ENCODE measurements around the gene NPM1. TPM values are rescaled to one million over a fixed set of nuclear protein-coding genes. Genes with fewer than 3 reads are reported as not detected.
A peak's percentile ranks its signal among the peaks of the same experiment; 100 is the strongest.

Gene NPM1
- total RNA-seq, 1 experiment from 2014 or later = 3,530 TPM

DNA sequence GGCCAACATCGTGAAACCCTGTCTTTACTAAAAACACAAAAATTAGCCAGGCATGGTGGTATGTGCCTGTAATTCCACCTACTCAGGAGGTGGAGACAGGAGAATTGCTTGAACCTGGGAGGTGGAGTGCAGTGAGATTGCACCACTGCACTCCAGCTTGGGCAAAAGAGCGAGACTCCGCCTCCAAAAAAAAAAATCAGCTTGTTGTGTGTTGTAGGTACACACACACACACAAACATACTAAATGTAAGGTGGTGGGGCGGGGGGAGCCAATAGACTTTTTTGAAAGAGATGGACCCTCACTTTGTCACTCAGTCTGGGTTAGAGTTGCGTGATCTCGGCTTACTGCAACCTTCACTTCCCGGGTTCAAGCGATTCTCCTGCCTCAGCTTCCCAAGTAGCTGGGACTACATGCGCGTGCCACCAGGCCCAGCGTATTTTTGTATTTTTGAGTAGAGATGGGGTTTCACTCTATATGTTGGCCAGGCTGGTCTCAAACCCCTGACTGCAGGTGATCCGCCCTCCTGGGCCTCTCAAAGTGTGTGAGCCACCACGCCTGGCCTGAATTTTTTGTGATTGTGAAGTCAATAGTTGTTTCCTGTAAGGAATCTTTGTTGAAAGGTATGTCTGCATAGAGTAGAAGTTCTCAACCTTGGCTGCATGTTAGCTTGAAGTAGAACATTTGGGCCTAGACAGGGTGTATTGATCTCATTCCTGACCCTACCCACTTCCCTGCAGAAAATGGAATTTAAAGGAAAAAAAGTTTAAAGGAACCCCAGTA lies 13.7 kb downstream of the NPM1 start:
- H3K9me3 Mint-ChIP-seq = peaks cover 4% of the 10 kb centered on the region; the same call in 1 of the 2 replicates
- TF ChIP-seq, protein P1, sequence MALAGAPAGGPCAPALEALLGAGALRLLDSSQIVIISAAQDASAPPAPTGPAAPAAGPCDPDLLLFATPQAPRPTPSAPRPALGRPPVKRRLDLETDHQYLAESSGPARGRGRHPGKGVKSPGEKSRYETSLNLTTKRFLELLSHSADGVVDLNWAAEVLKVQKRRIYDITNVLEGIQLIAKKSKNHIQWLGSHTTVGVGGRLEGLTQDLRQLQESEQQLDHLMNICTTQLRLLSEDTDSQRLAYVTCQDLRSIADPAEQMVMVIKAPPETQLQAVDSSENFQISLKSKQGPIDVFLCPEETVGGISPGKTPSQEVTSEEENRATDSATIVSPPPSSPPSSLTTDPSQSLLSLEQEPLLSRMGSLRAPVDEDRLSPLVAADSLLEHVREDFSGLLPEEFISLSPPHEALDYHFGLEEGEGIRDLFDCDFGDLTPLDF (CRISPR knock-in tag; IDR thresholded peaks at IDR 0.05) = no peak
- TF ChIP-seq SMAD4 (CRISPR knock-in tag; IDR thresholded peaks at IDR 0.05) (no peak), JUN (CRISPR knock-in tag; IDR thresholded peaks at IDR 0.05) (no peak), NR3C1 (CRISPR knock-in tag; conservative IDR thresholded peaks at IDR 0.05; ENCODE audit: low read depth) (no peak), GABPB1 (CRISPR knock-in tag; IDR thresholded peaks at IDR 0.05) (no peak), ZNF232 (CRISPR knock-in tag; IDR thresholded peaks at IDR 0.05) (no peak), NFYB (CRISPR knock-in tag; conservative IDR thresholded peaks at IDR 0.05; ENCODE audit: low read depth) (no peak), RORB (CRISPR knock-in tag; IDR thresholded peaks at IDR 0.05) (no peak), ZNF671 (CRISPR knock-in tag; IDR thresholded peaks at IDR 0.05) (0 out of 2 replicates have a peak, but pooled peaks have one; percentile 5), JAZF1 (CRISPR knock-in tag; IDR thresholded peaks at IDR 0.05) (no peak), RELA (CRISPR knock-in tag; IDR thresholded peaks at IDR 0.05; ENCODE audit: borderline replicate concordance) (no peak), GTF2I (CRISPR knock-in tag; conservative IDR thresholded peaks at IDR 0.05) (no peak)
- TF ChIP-seq, protein P2, sequence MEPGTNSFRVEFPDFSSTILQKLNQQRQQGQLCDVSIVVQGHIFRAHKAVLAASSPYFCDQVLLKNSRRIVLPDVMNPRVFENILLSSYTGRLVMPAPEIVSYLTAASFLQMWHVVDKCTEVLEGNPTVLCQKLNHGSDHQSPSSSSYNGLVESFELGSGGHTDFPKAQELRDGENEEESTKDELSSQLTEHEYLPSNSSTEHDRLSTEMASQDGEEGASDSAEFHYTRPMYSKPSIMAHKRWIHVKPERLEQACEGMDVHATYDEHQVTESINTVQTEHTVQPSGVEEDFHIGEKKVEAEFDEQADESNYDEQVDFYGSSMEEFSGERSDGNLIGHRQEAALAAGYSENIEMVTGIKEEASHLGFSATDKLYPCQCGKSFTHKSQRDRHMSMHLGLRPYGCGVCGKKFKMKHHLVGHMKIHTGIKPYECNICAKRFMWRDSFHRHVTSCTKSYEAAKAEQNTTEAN (CRISPR knock-in tag; IDR thresholded peaks at IDR 0.05) = no peak
- TF ChIP-seq, protein P3, sequence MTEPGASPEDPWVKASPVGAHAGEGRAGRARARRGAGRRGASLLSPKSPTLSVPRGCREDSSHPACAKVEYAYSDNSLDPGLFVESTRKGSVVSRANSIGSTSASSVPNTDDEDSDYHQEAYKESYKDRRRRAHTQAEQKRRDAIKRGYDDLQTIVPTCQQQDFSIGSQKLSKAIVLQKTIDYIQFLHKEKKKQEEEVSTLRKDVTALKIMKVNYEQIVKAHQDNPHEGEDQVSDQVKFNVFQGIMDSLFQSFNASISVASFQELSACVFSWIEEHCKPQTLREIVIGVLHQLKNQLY (CRISPR knock-in tag; IDR thresholded peaks at IDR 0.05) = no peak
- TF ChIP-seq, protein P4, sequence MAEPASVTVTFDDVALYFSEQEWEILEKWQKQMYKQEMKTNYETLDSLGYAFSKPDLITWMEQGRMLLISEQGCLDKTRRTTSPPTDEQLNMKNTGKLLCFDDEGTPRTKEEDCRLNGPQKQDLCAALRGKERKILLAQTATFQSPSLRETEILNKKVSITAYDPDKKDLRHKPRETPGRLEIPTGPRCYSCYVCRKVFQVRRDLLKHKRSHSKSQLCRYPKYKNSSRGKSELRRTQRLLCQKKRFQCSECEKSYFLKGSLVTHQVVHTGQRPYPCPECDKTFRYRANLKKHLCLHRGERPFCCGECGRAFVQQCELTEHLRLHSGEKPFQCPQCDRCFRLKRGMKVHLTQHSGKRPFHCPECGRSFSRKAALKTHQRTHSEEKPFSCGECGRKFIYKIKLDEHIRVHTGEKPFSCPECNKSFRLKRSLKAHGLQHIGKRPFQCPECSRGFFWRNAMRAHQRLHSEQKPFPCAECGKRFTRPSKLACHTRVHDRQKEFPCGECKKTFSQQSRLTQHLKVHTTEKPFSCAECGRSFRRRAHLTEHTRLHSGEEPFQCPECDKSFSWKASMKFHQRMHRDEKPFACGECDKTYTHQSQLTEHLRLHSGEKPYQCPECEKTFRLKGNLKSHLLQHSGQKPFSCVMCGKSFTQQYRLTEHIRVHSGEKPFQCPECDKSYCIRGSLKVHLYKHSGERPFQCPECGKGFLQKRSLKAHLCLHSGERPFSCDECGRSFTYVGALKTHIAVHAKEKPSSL (CRISPR knock-in tag; conservative IDR thresholded peaks at IDR 0.05) = peak; percentile 10; the same call in 1 of the 2 replicates
- TF ChIP-seq, protein P5, sequence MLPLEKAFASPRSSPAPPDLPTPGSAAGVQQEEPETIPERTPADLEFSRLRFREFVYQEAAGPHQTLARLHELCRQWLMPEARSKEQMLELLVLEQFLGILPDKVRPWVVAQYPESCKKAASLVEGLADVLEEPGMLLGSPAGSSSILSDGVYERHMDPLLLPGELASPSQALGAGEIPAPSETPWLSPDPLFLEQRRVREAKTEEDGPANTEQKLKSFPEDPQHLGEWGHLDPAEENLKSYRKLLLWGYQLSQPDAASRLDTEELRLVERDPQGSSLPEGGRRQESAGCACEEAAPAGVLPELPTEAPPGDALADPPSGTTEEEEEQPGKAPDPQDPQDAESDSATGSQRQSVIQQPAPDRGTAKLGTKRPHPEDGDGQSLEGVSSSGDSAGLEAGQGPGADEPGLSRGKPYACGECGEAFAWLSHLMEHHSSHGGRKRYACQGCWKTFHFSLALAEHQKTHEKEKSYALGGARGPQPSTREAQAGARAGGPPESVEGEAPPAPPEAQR (CRISPR knock-in tag; IDR thresholded peaks at IDR 0.05) = no peak
- TF ChIP-seq, protein P6, sequence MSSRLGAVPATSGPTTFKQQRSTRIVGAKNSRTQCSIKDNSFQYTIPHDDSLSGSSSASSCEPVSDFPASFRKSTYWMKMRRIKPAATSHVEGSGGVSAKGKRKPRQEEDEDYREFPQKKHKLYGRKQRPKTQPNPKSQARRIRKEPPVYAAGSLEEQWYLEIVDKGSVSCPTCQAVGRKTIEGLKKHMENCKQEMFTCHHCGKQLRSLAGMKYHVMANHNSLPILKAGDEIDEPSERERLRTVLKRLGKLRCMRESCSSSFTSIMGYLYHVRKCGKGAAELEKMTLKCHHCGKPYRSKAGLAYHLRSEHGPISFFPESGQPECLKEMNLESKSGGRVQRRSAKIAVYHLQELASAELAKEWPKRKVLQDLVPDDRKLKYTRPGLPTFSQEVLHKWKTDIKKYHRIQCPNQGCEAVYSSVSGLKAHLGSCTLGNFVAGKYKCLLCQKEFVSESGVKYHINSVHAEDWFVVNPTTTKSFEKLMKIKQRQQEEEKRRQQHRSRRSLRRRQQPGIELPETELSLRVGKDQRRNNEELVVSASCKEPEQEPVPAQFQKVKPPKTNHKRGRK (CRISPR knock-in tag; IDR thresholded peaks at IDR 0.05; ENCODE audit: borderline replicate concordance) = 0 out of 2 replicates have a peak, but pooled peaks have one; percentile 38
- TF ChIP-seq, protein P7, sequence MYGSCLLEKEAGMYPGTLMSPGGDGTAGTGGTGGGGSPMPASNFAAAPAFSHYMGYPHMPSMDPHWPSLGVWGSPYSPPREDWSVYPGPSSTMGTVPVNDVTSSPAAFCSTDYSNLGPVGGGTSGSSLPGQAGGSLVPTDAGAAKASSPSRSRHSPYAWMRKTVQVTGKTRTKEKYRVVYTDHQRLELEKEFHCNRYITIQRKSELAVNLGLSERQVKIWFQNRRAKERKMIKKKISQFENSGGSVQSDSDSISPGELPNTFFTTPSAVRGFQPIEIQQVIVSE (CRISPR knock-in tag; IDR thresholded peaks at IDR 0.05; ENCODE audit: borderline replicate concordance) = no peak
- TF ChIP-seq, protein P8, sequence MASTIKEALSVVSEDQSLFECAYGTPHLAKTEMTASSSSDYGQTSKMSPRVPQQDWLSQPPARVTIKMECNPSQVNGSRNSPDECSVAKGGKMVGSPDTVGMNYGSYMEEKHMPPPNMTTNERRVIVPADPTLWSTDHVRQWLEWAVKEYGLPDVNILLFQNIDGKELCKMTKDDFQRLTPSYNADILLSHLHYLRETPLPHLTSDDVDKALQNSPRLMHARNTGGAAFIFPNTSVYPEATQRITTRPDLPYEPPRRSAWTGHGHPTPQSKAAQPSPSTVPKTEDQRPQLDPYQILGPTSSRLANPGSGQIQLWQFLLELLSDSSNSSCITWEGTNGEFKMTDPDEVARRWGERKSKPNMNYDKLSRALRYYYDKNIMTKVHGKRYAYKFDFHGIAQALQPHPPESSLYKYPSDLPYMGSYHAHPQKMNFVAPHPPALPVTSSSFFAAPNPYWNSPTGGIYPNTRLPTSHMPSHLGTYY (CRISPR knock-in tag; IDR thresholded peaks at IDR 0.05) = peak; percentile 61
- no peak overlapping the region; the same call in 1 of the 2 replicates for H3K4me3 Mint-ChIP-seq
- no peak for ATAC-seq
- ChIA-PET CTCF (no interaction called here), POLR2A (no interaction called here)
- peaks cover 54% of the 10 kb centered on the region for H3K4me1 Mint-ChIP-seq
- H3K27ac Mint-ChIP-seq = peak overlapping the region; percentile 63
- DNase-seq (ENCODE audit: low spot score) = no peak
- H3K27me3 Mint-ChIP-seq (ENCODE audit: low read depth) = no peaks in the 10 kb centered on the region
- peaks cover 77% of the 10 kb centered on the region for H3K36me3 Mint-ChIP-seq
